Effector memory CD8-positive, alpha-beta T cell (primary cell): ENCODE results near the gene CTSW.
"Not testable (repeated sequence)": the region's sequence is repeated elsewhere in the genome, so short reads cannot be mapped to it uniquely, and the experiment has no call there.

ENCODE experiments used
- ATAC-seq: fragments of 150-1000 bp; cut with Tn5 transposase; replicated peaks from 2 replicates; pipeline ENCODE4 v1.10.0; 2021; ENCODE audit warnings: mild to moderate bottlenecking, moderate library complexity
- DNase-seq, 3 experiments: peaks; one replicate each; pipeline ENCODE4 v3.0.0; 2021
- H3K27ac Mint-ChIP-seq, 2 donors: one replicate each; pipeline ENCODE4 v1.8.0; 2022; ENCODE audit warnings: mild to moderate bottlenecking in 2 of 2, mixed read lengths in 2 of 2, moderate library complexity in 2 of 2
- H3K27me3 Mint-ChIP-seq, 2 donors: one replicate each; pipeline ENCODE4 v1.8.0; 2022; ENCODE audit warnings: mixed read lengths in 2 of 2
- H3K36me3 Mint-ChIP-seq: one replicate; pipeline ENCODE4 v1.8.0; 2022; ENCODE audit warnings: mild to moderate bottlenecking, moderate library complexity, mixed read lengths; ENCODE audit not compliant: insufficient read depth
- H3K4me1 Mint-ChIP-seq, 2 donors: one replicate each; pipeline ENCODE4 v1.8.0; 2022; ENCODE audit warnings: low read depth in 2 of 2, mixed read lengths in 2 of 2
- H3K4me3 Mint-ChIP-seq, 2 donors: one replicate each; pipeline ENCODE4 v1.8.0; 2022; ENCODE audit warnings: mild to moderate bottlenecking in 2 of 2, mixed read lengths in 2 of 2, moderate library complexity in 2 of 2
- H3K9me3 Mint-ChIP-seq, 2 donors: one replicate each; pipeline ENCODE4 v1.8.0; 2022; ENCODE audit warnings: mixed read lengths in 2 of 2
- total RNA-seq, 9 experiments: gene quantifications; one replicate each; lab custom pipeline; 2026; lab: John Stamatoyannopoulos, UW

The CTSW gene, protein sequence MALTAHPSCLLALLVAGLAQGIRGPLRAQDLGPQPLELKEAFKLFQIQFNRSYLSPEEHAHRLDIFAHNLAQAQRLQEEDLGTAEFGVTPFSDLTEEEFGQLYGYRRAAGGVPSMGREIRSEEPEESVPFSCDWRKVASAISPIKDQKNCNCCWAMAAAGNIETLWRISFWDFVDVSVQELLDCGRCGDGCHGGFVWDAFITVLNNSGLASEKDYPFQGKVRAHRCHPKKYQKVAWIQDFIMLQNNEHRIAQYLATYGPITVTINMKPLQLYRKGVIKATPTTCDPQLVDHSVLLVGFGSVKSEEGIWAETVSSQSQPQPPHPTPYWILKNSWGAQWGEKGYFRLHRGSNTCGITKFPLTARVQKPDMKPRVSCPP
- 2.7 to 261 (median 23.3) reads per million in 9 experiments for total RNA-seq

DNA sequence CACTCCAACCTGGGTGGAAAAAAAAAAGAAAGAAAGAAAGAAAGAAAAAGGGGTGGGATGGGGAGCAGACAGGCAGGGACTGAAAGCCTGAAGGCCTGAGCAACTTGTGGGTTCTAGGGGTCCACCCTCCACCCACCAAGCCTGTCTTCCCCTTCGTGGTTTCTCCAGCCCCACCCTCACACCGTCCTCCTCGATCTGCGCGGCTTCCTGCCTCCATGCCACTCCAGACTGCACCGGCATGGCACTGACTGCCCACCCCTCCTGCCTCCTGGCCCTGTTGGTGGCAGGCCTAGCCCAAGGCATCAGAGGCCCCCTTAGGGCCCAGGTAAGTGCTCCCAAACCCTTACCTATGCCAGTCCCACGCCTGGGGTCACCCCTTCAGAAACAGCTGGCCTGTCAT, at the start of gene CTSW:
Gene CTSW, plus strand, starts transcription at position 221 of the 400 bp plus-strand sequence. Its CDS starts 18 bp downstream, at position 239.
- Mint-ChIP-seq H3K4me1 (peaks cover 47 to 49% of the 10 kb centered on the region in 2 donors), H3K27me3 (no peaks in the 10 kb centered on the region), H3K4me3 (peak within 1 kb of the TSS; percentile 88 to 90), H3K9me3 (no peaks in the 10 kb centered on the region), H3K27ac (peak within 1 kb of the TSS; percentile 92), H3K36me3 (peaks cover 24% of the 10 kb centered on the region)
- peak; percentile 84 for ATAC-seq
- peak in 1 of 3 experiments; percentile 57 for DNase-seq

DNA sequence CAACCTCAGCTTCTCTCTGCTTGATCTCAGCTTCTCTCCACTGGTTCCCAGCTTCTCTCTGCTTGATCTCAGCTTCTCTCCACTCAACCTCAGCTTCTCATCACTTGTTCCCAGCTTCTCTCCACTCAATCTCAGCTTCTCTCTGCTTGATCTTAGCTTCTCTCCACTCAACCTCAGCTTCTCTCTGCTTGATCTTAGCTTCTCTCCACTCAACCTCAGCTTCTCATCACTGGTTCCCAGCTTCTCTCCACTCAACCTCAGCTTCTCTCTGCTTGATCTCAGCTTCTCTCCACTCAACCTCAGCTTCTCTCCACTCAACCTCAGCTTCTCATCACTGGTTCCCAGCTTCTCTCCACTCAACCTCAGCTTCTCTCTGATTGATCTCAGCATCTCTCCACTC, 47.4 kb upstream of the CTSW start:
- not testable (repeated sequence) for H3K4me1 Mint-ChIP-seq, H3K27ac Mint-ChIP-seq, ATAC-seq, H3K9me3 Mint-ChIP-seq, H3K36me3 Mint-ChIP-seq, H3K27me3 Mint-ChIP-seq, DNase-seq
- peak overlapping the region in 1 of 2 donors; percentile 30 for H3K4me3 Mint-ChIP-seq

DNA sequence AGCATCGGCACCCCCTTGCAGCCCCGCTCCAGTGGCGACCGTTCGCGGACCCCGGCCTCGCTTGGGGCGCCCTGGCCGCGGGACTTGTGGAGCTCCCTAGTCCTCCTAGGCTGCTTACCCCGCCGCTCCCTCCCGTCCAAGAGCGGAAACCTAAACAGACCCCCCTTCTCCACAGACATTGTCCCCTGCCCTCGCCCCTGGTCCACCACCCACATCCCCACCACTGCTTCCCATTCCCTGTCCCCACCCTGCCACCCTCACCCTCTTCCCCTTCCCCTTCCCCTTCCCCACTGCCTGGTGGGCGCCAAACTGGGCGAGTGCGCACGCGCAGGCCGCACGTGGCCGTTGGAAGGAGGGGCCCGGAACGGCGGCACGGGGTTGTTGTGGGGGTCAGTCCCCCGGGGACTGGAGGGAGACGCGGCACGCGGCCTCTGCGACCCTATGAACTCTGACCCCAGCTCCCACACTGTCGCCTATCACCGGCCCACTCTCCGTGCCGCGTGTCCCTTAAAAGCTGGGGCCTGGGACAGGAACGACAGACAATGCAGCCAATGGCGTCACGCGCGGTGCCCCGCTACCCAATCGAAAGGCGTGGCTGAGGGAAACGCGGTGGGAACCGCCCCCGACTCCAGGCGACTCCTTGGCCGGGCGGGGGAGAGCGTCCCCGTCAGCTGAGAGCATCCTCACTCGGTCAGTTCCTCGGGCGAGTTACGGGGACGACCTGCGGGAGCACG, 46.2 kb upstream of the CTSW start, which contains the start of gene SNX32:
Gene SNX32, plus strand, starts transcription at position 667 of the 734 bp plus-strand sequence. CDS start 103 bp downstream, outside the sequence.
- DNase-seq (peak; percentile 93 to 94 (median 94)), ATAC-seq (peak; percentile 99)
- Mint-ChIP-seq H3K9me3 (no peaks in the 10 kb centered on the region), H3K27ac (no peak within 1 kb of the TSS), H3K4me3 (no peak within 1 kb of the TSS), H3K4me1 (peaks cover 3 to 8% of the 10 kb centered on the region in 2 donors), H3K36me3 (peaks cover 2% of the 10 kb centered on the region), H3K27me3 (peaks cover 0 to 7% of the 10 kb centered on the region in 2 donors)

DNA sequence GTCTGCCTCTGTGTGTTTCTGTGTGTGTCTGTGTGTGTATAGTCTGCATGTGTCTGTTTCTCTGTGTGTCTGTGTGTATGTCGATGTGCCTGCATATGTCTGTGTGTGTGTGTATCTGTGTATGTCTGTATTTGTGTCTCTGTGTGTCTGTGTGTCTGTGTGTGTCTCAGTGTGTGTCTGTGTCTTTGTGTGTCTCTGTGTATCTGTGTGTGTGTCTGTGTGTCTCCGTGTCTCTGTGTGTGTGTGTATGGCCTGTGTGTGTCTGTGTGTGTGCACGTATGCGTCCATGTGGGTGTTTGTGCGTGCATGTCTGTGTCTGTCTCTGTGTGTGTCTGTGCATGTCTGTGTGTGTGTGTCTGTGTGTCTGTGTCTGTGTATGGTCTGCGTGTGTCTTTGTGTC, 45.4 kb upstream of the CTSW start:
- DNase-seq (no peak), ATAC-seq (no peak)
- Mint-ChIP-seq H3K27ac (no peak overlapping the region), H3K4me3 (no peak overlapping the region), H3K9me3 (no peaks in the 10 kb centered on the region), H3K27me3 (peaks cover 0 to under 1% of the 10 kb centered on the region in 2 donors), H3K36me3 (peaks cover 2% of the 10 kb centered on the region), H3K4me1 (peaks cover 3 to 8% of the 10 kb centered on the region in 2 donors)

DNA sequence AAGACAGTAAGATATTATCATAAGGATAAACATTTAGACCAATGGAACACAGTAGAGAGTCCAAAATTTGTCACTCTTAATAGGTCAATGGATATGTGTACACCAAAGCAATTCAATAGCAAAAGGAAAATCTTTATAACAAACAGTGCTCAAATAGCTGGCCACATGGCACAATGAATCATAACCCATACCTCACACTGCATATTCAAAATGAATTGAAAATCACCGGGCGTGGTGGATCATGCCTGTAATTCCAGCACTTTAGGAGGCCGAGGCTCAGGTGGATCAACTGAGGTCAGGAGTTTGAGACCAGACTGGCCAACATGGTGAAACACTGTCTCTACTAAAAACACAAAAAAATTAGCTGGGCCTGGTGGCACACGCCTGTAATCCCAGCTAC, 37.5 kb upstream of the CTSW start:
- no peak overlapping the region for H3K4me3 Mint-ChIP-seq
- H3K4me1 Mint-ChIP-seq = no peaks in the 10 kb centered on the region
- H3K27ac Mint-ChIP-seq = no peak overlapping the region
- no peak for DNase-seq
- no peaks in the 10 kb centered on the region for H3K27me3 Mint-ChIP-seq
- no peaks in the 10 kb centered on the region for H3K9me3 Mint-ChIP-seq
- no peak for ATAC-seq
- no peaks in the 10 kb centered on the region for H3K36me3 Mint-ChIP-seq

DNA sequence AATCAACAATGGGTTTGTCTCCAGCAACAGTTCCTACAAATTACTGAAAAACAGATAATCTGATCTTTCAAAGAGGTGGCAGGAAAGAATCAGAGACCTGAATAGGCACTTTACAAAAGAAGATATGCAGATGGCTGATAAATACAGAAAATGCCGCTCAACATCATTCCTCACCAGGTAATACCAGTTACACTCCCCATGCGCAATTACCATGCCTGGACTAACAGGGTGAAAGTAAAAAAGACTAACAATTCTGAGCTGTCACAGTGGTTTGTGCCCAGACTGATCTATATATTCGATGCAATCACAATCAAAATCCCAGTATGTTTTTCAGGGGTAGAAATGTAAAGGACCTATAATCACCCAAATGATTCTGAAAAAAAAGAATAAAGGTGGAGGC, 35.8 kb upstream of the CTSW start:
- H3K27me3 Mint-ChIP-seq = no peaks in the 10 kb centered on the region
- no peak overlapping the region for H3K27ac Mint-ChIP-seq
- no peak overlapping the region for H3K4me3 Mint-ChIP-seq
- H3K9me3 Mint-ChIP-seq = no peaks in the 10 kb centered on the region
- DNase-seq (no peak), ATAC-seq (no peak)
- H3K4me1 Mint-ChIP-seq = no peaks in the 10 kb centered on the region
- no peaks in the 10 kb centered on the region for H3K36me3 Mint-ChIP-seq

DNA sequence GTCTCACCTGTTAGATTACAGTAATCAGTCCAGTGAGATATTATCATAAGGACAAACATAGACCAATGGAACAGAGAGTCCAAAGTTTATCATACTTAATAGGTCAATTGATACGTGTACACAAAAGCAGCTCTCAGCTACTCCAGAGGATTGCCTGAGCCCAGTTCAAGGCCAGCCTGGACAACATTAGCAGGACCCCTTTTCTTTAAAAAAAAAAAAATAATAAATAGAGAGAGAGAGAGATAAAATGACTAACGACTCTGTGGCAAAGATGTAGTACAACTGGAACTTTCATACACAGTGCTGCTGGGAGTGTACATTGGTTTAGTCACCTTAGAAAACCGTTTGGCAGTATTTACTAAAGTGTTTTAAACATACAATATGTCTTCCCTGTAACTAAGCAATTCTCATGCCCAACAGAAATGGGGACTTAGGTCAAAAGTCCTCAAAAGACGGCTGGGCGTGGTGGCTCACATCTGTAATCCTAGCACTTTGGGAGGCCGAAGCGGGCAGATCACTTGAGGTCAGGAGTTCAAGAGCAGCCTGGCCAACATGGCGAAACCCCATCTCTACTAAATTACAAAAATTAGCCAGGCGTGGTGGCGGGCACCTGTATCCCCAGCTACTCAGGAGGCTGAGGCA, 35.3 kb upstream of the CTSW start:
- Mint-ChIP-seq H3K36me3 (no peaks in the 10 kb centered on the region), H3K4me1 (no peaks in the 10 kb centered on the region), H3K9me3 (no peaks in the 10 kb centered on the region), H3K27ac (no peak overlapping the region), H3K4me3 (no peak overlapping the region), H3K27me3 (no peaks in the 10 kb centered on the region)
- ATAC-seq (no peak), DNase-seq (no peak)

DNA sequence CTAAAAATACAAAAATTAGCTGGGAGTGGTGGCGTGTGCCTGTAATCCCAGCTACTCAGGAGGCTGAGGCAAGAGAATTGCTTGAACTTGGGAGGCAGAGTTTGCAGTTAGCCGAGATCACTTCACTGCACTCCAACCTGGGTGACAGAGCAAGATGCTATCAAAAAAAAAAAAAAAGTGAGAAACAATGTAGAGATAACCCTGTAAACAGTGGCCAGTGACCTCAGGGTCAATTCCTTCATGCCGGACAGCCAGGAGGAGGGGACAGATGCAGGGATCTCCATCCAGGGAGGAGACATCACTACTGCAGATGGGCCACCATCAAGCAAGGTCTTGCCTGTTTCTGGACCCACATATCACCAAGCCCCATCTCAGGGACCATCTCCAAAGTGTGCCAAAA, 31.9 kb upstream of the CTSW start:
- DNase-seq (no peak), ATAC-seq (no peak)
- Mint-ChIP-seq H3K27ac (no peak overlapping the region), H3K9me3 (no peaks in the 10 kb centered on the region), H3K27me3 (no peaks in the 10 kb centered on the region), H3K4me3 (no peak overlapping the region), H3K36me3 (peaks cover 26% of the 10 kb centered on the region), H3K4me1 (peaks cover 0 to 3% of the 10 kb centered on the region in 2 donors)

DNA sequence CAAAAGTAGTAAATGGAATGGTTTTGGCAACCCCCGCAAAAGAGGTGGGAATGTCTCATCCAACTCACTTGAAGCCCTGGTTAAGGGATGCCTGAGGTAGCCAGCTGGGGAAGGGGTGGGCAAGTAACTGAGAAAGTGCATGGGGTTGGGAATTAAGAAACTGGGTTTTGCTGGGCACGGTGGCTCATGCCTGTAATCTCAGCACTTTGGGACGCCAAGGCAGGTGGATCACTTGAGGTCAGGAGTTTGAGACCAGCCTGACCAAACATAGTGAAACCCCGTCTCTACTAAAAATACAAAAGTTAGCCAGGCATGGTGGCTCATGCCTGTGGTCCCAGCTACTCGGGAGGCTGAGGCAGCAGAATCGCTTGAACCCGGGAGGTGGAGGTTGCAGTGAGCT, 30.9 kb upstream of the CTSW start:
- H3K4me3 Mint-ChIP-seq, H3K27me3 Mint-ChIP-seq, DNase-seq, H3K4me1 Mint-ChIP-seq, H3K9me3 Mint-ChIP-seq, H3K27ac Mint-ChIP-seq, ATAC-seq: not testable (repeated sequence)
- peaks cover 34% of the 10 kb centered on the region for H3K36me3 Mint-ChIP-seq

DNA sequence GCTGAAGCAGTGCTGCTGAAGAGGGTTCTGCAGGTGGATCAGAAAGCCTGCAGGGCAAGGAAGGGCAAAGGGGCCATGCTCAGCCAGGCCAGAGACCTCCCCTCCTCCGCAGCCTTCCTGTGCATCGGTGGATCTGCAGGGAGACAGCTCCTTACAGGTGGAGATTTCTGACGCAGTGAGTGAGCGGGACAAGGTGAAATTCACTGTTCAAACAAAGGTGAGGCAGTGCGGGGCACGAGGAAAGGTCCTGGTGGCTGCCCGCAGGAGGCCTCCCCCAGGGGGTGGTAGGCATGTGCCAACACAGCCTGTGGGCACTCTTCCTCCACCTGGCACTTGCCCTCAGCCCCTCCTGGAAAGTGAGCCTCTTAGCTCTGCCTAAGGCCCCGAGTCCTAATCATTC, 30.3 kb upstream of the CTSW start:
- peak overlapping the region in 1 of 2 donors; percentile 8 for H3K27ac Mint-ChIP-seq
- H3K9me3 Mint-ChIP-seq = no peaks in the 10 kb centered on the region
- H3K4me1 Mint-ChIP-seq = peaks cover 10 to 14% of the 10 kb centered on the region in 2 donors
- DNase-seq = no peak
- H3K4me3 Mint-ChIP-seq = no peak overlapping the region
- H3K36me3 Mint-ChIP-seq = peaks cover 40% of the 10 kb centered on the region
- H3K27me3 Mint-ChIP-seq = no peaks in the 10 kb centered on the region
- no peak for ATAC-seq

DNA sequence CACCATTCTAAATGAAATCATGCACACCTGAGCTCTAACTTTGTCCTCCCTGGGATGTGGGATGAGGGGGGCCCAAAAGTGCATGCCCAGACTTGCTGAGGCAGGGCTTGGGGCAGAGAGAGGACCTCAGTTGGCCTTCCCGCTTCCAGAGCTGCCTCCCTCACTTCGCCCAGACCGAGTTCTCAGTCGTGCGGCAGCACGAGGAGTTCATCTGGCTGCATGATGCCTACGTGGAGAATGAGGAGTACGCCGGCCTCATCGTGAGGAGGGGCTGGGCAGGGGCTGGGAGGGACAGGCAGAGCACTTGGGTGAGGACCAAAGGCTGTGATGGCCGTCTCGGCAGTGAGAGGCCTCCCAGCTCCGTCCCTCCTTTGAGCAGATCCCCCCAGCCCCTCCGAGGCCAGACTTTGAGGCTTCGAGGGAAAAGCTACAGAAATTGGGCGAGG, 29.8 kb upstream of the CTSW start:
- H3K4me1 Mint-ChIP-seq = peaks cover 14 to 17% of the 10 kb centered on the region in 2 donors
- peaks cover 45% of the 10 kb centered on the region for H3K36me3 Mint-ChIP-seq
- no peak for DNase-seq
- H3K4me3 Mint-ChIP-seq = no peak overlapping the region
- ATAC-seq = no peak
- H3K9me3 Mint-ChIP-seq = no peaks in the 10 kb centered on the region
- H3K27ac Mint-ChIP-seq = peak overlapping the region in 1 of 2 donors; percentile 8
- no peaks in the 10 kb centered on the region for H3K27me3 Mint-ChIP-seq

DNA sequence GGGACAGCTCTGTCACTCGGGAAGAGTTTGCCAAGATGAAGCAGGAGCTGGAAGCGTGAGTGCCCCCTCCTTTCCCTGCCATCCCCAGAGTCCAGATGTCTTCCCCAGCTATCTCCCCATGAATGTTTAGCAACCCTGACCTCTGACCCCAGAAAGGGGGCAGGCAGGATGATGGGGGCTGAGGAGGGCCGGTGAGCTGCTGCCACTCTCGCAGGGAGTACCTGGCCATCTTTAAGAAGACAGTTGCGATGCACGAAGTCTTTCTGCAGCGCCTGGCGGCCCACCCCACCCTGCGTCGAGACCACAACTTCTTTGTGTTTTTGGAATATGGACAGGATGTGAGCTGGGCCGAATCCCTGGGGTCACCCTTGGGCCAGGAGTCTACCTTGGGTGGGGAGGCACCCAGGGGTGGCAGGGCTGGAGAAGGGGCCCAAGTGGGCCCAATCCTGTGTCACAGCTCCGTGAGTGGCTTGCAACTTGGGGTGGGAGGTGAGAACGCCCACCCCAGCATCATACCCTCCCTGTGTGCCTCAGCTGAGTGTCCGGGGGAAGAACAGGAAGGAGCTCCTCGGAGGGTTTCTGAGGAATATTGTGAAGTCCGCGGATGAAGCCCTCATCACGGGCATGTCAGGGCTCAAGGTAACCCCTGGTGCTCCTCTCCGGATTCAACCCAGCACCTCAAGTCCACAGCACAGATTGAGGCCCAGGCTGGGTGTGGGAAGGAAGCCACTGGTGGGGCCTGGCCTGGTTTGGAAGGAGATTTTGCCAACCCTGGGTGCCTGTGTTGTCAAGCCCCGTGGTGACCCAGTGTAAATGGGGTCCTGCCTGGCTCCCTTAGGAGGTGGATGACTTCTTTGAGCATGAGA, 29.2 kb upstream of the CTSW start:
- Mint-ChIP-seq H3K27me3 (no peaks in the 10 kb centered on the region), H3K36me3 (peaks cover 51% of the 10 kb centered on the region), H3K27ac (peak overlapping the region in 1 of 2 donors; percentile 78), H3K4me1 (peaks cover 18 to 19% of the 10 kb centered on the region in 2 donors), H3K9me3 (no peaks in the 10 kb centered on the region), H3K4me3 (no peak overlapping the region)
- peak; percentile 16 for ATAC-seq
- DNase-seq = no peak
